Smooth muscle cell (in vitro differentiated cells): Measurements from ENCODE around the gene CERS6. TPM values are rescaled to one million over a fixed set of nuclear protein-coding genes. Genes with fewer than 3 reads are reported as not detected.
A peak's percentile ranks its signal among the peaks of the same experiment; 100 is the strongest.

Experiments
- DNase-seq: peaks from one replicate; lab custom pipeline; 2025; ENCODE audit not compliant: unreplicated experiment; lab: John Stamatoyannopoulos, UW
- H2AFZ ChIP-seq: fragments of 200-600 bp; sonication (generic); 2 replicates; pipeline ENCODE4 v1.6.0; 2016; ENCODE audit warnings: antibody characterized with exemption, low read depth, mild to moderate bottlenecking
- H3F3A ChIP-seq: fragments of 200-600 bp; sonication (generic); 2 replicates; pipeline ENCODE4 v1.6.0; 2017; ENCODE audit warnings: antibody characterized with exemption, low read depth
- H3K27ac ChIP-seq: fragments of 200-600 bp; sonication (generic); 2 replicates; pipeline ENCODE4 v1.5.1; 2016; ENCODE audit warnings: low read depth, mild to moderate bottlenecking
- H3K27me3 ChIP-seq: fragments of 200-600 bp; sonication (generic); 2 replicates; pipeline ENCODE4 v1.6.1; 2016; ENCODE audit warnings: low read depth, mild to moderate bottlenecking
- H3K36me3 ChIP-seq: fragments of 200-600 bp; sonication (generic); 2 replicates; pipeline ENCODE4 v1.5.1; 2016; ENCODE audit warnings: low read depth
- H3K4me1 ChIP-seq: fragments of 200-600 bp; sonication (generic); 2 replicates; pipeline ENCODE4 v1.5.1; 2016; ENCODE audit warnings: low read depth
- H3K4me2 ChIP-seq: fragments of 200-600 bp; sonication (generic); 2 replicates; pipeline ENCODE4 v1.6.0; 2016; ENCODE audit warnings: mild to moderate bottlenecking
- H3K4me3 ChIP-seq: fragments of 200-600 bp; sonication (generic); 2 replicates; pipeline ENCODE4 v1.5.1; 2016; ENCODE audit warnings: mild to moderate bottlenecking
- H3K79me2 ChIP-seq: fragments of 200-600 bp; sonication (generic); 2 replicates; pipeline ENCODE4 v1.6.0; 2016; ENCODE audit warnings: low read depth, mild to moderate bottlenecking
- H3K9ac ChIP-seq: fragments of 200-600 bp; sonication (generic); 2 replicates; pipeline ENCODE4 v1.6.0; 2016; ENCODE audit warnings: low read depth
- H3K9me3 ChIP-seq: fragments of 200-600 bp; sonication (generic); replicated peaks from 2 replicates; pipeline ENCODE4 v1.5.1; 2016; ENCODE audit warnings: low read depth
- H4K20me1 ChIP-seq: fragments of 200-600 bp; sonication (generic); 2 replicates; pipeline ENCODE4 v1.6.0; 2016; ENCODE audit warnings: low read depth
- WGBS: methylation state at CpG from one replicate; pipeline ENCODE4 v1.1.7; 2016; ENCODE audit warnings: low lambda C conversion rate; 5-methylcytosine and 5-hydroxymethylcytosine counted together
- polyA plus RNA-seq: library from polyadenylated mRNA; unstranded; fragments of >200 nt; fragmentation: Nextera tagmentation; extraction: Ambion mirVana; gene quantifications from 2 replicates; pipeline ENCODE4 v1.2.1, GENCODE V29; 2016
- total RNA-seq: library from RNA; depleted of rRNA; stranded (reverse); fragments of >200 nt; gene quantifications from 2 replicates; pipeline ENCODE4 v1.2.3, GENCODE V29; 2014
- TF ChIP-seq, protein P1 (sequence below): fragments of 200-600 bp; sonication (generic); IDR thresholded peaks from 2 replicates; pipeline ENCODE4 v1.5.1; 2017; ENCODE audit warnings: borderline replicate concordance, mild to moderate bottlenecking, antibody characterized with exemption; ENCODE audit not compliant: insufficient read depth, poor library complexity, severe bottlenecking

Gene CERS6
- total and polyA plus RNA-seq, 2 experiments from 2014 or later, result 9.2 to 26.6 TPM

GRCh38 chr2:168814046-168814445, 358.0 kb downstream of the CERS6 start:
- Histone ChIP-seq H3F3A (peaks cover 3% of the 10 kb centered on the region), H3K9ac (no peak overlapping the region), H3K9me3 (no peaks in the 10 kb centered on the region), H3K36me3 (no peaks in the 10 kb centered on the region), H3K27ac (no peak overlapping the region), H3K4me3 (no peak overlapping the region), H2AFZ (no peak overlapping the region), H3K4me1 (no peaks in the 10 kb centered on the region), H3K27me3 (no peaks in the 10 kb centered on the region), H3K4me2 (no peak overlapping the region), H4K20me1 (no peaks in the 10 kb centered on the region), H3K79me2 (no peaks in the 10 kb centered on the region)
- no peak for DNase-seq
- WGBS, result 66% methylated on average over 2 of the region's 2 CpGs
- TF ChIP-seq, protein P1, sequence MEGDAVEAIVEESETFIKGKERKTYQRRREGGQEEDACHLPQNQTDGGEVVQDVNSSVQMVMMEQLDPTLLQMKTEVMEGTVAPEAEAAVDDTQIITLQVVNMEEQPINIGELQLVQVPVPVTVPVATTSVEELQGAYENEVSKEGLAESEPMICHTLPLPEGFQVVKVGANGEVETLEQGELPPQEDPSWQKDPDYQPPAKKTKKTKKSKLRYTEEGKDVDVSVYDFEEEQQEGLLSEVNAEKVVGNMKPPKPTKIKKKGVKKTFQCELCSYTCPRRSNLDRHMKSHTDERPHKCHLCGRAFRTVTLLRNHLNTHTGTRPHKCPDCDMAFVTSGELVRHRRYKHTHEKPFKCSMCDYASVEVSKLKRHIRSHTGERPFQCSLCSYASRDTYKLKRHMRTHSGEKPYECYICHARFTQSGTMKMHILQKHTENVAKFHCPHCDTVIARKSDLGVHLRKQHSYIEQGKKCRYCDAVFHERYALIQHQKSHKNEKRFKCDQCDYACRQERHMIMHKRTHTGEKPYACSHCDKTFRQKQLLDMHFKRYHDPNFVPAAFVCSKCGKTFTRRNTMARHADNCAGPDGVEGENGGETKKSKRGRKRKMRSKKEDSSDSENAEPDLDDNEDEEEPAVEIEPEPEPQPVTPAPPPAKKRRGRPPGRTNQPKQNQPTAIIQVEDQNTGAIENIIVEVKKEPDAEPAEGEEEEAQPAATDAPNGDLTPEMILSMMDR, result no peak

DNA sequence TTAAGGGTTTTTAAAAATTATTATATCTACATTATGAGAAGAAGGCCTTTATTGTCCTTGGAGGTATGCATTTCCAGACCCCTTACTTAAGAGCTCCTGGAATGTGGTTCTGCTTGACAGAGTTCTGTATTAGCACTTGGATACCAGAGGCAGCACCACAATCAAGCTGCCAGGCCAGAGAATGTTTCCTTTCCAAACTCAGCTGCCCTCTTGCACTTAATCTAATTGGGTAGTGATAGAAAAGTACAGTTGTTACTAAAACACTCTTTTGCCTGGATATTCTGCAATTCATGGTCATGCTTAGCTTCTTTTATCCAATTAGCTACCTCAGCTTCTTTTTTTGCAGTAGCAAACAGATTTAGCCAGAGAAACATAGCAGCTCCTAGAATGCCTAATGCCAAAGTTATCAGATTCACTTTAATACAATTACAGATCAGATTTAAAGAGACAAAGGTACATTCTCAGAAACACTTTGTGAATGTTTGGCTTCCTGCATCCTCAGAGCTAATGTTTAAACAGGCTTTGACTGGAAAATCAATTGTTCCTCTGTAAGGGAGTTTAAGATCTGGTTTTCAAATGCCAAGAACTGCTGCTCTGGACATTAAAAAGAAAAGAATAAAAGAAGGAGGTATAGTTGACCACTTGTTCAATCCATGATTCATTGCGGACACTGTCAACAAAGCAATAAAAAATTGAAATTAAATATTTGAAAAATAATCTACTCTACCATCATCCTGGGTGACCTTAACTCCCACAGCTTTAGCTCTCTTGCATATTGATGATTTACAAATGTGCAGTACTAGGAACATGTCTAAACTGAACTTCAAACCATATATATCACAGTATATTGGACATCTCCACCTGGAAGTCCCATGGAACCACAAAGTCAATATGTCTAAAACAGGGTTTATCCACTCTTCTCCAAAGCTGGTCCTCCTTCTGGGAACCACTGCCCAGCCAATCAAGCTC, 359.2 kb downstream of the CERS6 start:
- no peak overlapping the region for H3K9ac ChIP-seq
- 100% methylated on average over 1 of the region's 1 CpG for WGBS
- no peaks in the 10 kb centered on the region for H3K9me3 ChIP-seq
- peaks cover 3% of the 10 kb centered on the region for H3F3A ChIP-seq
- H4K20me1 ChIP-seq, result no peaks in the 10 kb centered on the region
- H3K27me3 ChIP-seq, result no peaks in the 10 kb centered on the region
- no peak for DNase-seq
- no peak overlapping the region for H3K4me3 ChIP-seq
- TF ChIP-seq, protein P1, result no peak
- no peak overlapping the region for H3K27ac ChIP-seq
- H3K4me2 ChIP-seq, result no peak overlapping the region
- no peak overlapping the region for H2AFZ ChIP-seq
- H3K79me2 ChIP-seq, result no peaks in the 10 kb centered on the region
- no peaks in the 10 kb centered on the region for H3K4me1 ChIP-seq
- H3K36me3 ChIP-seq, result no peaks in the 10 kb centered on the region

GRCh38 chr2:168816369-168816768, 360.3 kb downstream of the CERS6 start:
- Histone ChIP-seq H3K27me3 (no peaks in the 10 kb centered on the region), H4K20me1 (no peaks in the 10 kb centered on the region), H3K4me1 (no peaks in the 10 kb centered on the region), H3K79me2 (no peaks in the 10 kb centered on the region), H3K36me3 (no peaks in the 10 kb centered on the region), H3K27ac (peak overlapping the region; percentile 36), H3K9ac (no peak overlapping the region), H3K9me3 (no peaks in the 10 kb centered on the region), H3K4me2 (peak overlapping the region; percentile 55), H3F3A (peaks cover 3% of the 10 kb centered on the region), H3K4me3 (no peak overlapping the region), H2AFZ (no peak overlapping the region)
- DNase-seq, result no peak
- 63% methylated on average over 3 of the region's 3 CpGs for WGBS
- TF ChIP-seq, protein P1, result no peak
